HUES6 (cell line): Measurements from ENCODE around the gene XYLT1.

Source experiments
- H3K27ac ChIP-seq: 2 replicates; pipeline ENCODE4 v1.7.0; 2013; ENCODE audit warnings: low read depth, mild to moderate bottlenecking, low read length, inconsistent platforms
- H3K27me3 ChIP-seq: 2 replicates; pipeline ENCODE4 v1.6.1; 2013; ENCODE audit warnings: low read length; ENCODE audit not compliant: control insufficient read depth, insufficient read depth
- H3K36me3 ChIP-seq: 2 replicates; pipeline ENCODE4 v1.6.1; 2013; ENCODE audit warnings: low read length; ENCODE audit not compliant: control insufficient read depth, insufficient read depth
- H3K4me1 ChIP-seq: 2 replicates; pipeline ENCODE4 v1.6.1; 2013; ENCODE audit warnings: low read length; ENCODE audit not compliant: control insufficient read depth, insufficient read depth
- H3K4me3 ChIP-seq: 2 replicates; pipeline ENCODE4 v1.5.1; 2013; ENCODE audit warnings: low read depth, low read length
- H3K9ac ChIP-seq: one replicate; pipeline ENCODE4 v1.6.1; 2013; ENCODE audit warnings: mild to moderate bottlenecking, low read length
- H3K9me3 ChIP-seq: 2 replicates; pipeline ENCODE4 v1.6.1; 2013; ENCODE audit warnings: low read depth, low read length; ENCODE audit not compliant: control insufficient read depth, insufficient read depth

XYLT1 gene

DNA sequence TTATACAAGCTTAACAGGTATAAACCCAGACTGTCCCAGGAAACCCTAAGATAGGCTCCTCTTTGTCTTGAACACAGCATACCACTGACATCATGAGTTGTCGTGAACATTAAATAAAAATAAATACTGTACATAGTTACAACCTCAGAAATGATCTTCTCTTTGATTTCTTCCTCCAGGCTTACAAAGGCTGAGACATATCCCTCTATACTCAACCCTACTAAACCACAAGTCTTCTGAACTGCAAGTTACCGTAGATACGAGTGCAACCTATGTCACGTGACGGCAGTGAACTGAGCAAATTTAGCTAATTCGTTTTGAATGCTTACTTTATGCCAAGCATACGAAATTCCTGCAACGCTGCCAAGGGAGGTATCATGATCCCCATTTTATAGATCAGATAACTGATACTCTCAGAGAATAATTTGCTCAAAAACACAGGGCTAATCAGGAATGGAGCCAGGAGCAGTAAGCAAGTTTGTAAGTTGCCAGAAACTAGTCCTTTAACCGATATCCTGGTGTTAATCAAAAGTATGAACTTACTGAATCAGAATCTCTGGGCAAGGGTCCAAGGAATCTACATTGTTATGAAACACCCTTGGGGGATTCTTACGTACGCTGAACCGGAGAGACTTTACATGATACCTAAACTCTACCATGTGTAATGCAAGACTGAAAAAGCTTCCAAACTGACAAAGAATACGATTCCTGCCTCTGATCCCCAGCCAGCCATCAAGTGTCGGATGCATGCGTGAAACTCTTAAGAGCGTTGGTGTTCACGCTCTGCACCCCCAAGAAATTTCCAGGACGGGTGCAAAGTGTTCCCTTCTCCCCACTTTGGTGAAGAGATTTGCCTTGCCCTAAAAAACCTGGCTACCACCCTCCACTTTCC lies 106.2 kb downstream of the XYLT1 start:
- Histone ChIP-seq H3K4me1 (peaks cover 16% of the 10 kb centered on the region), H3K36me3 (no peaks in the 10 kb centered on the region), H3K9me3 (no peaks in the 10 kb centered on the region), H3K9ac (no peak overlapping the region), H3K27me3 (no peaks in the 10 kb centered on the region), H3K4me3 (no peak overlapping the region), H3K27ac (no peak overlapping the region)

DNA sequence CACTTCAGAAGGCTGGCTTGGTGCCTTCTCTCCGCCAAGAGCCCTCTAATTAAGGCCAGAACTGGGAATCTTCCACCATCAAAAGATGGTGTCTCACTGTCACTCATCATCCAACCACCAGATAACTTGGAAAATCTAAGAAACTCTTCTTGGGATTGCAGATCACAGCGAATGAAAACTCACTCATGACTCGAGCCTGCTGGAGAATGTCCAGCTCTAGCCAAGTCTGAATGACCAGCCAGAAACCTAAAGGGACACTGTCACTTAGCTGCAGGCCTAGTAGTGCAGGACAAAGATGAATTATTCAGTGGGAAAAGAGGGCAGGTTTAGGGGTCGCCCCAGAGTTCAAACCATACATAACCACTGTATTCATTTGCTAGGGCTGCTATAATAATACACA lies 107.8 kb downstream of the XYLT1 start:
- Histone ChIP-seq H3K9me3 (no peaks in the 10 kb centered on the region), H3K9ac (no peak overlapping the region), H3K4me3 (no peak overlapping the region), H3K27ac (no peak overlapping the region), H3K4me1 (peaks cover 14% of the 10 kb centered on the region), H3K27me3 (no peaks in the 10 kb centered on the region), H3K36me3 (no peaks in the 10 kb centered on the region)

DNA sequence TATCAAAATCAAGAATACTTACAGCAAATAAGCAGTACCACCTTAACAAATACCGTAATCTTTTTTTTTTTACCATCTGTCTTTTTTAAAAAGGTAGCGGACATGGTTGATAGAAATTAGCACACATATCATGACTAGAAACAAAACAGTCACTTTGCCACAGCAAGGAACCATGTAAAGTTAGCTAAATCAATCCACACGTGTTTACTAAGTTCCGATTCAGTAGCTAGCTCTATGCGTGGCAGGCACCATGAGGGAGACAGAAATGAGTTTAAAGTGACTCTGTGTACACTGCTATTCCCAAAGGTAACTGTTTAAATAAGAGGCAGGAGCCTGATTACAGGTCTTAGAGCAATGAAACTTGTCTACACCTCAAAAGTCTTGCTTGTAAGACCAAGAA lies 108.6 kb downstream of the XYLT1 start:
- Histone ChIP-seq H3K4me1 (peaks cover 11% of the 10 kb centered on the region), H3K27ac (no peak overlapping the region), H3K4me3 (no peak overlapping the region), H3K9ac (no peak overlapping the region), H3K27me3 (no peaks in the 10 kb centered on the region), H3K9me3 (no peaks in the 10 kb centered on the region), H3K36me3 (no peaks in the 10 kb centered on the region)

DNA sequence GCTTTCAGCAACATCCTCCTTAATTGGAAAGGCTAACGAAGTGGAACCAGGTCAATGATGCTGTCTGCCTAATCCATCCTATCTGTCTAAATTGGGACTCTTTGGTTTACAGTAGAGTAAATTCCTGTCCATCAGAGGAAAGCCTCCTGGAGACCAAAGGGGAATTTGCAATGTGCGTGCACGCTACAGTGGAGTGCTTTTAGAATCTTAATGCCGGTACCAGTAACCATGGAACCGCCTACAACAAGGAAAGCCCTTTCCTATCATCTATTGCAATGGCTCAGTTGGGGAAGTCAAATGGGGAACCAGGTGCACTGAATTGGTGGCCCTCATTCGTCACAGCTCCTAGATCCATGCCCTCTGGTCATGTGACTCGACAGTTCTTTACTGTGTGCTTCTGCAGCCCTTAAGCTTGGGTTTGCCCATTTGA lies 110.1 kb downstream of the XYLT1 start:
- Histone ChIP-seq H3K9me3 (no peaks in the 10 kb centered on the region), H3K4me1 (peaks cover 8% of the 10 kb centered on the region), H3K27me3 (no peaks in the 10 kb centered on the region), H3K27ac (no peak overlapping the region), H3K4me3 (no peak overlapping the region), H3K9ac (no peak overlapping the region), H3K36me3 (no peaks in the 10 kb centered on the region)

DNA sequence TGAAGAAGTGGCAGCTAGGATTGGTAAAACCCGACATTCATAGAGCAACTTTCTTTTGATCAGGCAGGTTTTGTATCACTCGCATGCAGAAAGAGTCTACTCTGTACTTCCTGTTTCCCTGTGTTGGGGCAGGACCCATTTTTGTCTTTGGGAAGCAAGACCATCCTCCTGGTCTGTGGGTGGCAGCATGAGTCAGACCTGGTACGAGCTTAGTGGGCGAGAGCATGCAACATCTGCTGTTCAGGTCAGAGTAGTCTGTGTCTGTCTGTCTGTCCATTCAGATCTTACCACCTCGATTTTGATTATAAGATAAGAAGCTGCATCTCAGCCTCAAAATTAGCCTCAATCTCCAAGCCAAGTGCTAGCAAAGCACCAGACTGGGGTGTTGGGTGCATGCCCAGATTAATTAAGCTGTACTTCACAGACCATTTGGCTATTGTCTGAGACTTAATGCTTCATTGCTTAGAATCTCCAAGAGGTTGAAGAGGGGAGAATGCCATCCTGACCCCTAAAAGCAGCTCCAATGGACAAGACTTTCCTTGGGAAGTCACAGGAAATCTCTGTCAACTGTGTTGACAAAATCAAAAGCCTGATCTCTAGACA lies 110.9 kb downstream of the XYLT1 start:
- no peaks in the 10 kb centered on the region for H3K9me3 ChIP-seq
- H3K4me3 ChIP-seq, result no peak overlapping the region
- no peak overlapping the region for H3K27ac ChIP-seq
- no peaks in the 10 kb centered on the region for H3K27me3 ChIP-seq
- no peaks in the 10 kb centered on the region for H3K36me3 ChIP-seq
- H3K9ac ChIP-seq, result no peak overlapping the region
- H3K4me1 ChIP-seq, result peaks cover 8% of the 10 kb centered on the region

DNA sequence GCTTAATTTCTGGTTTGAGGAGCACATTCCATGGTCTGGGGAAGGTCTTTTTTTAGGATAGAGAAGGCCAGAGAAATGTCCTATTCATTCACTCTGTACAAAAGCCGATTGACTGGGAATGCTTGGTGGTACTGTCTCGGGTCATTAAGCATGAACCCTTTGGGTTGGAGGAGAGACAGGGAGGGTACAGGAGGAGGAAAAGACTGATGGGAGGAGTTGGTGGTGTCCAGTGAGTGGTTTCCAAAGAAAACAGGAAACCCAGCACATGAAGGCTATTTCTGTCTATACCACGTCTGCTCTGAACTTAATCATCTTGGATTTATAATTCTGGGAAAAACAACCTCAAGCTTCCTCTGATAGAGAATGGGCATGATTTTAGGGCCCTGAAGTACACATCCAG lies 111.9 kb downstream of the XYLT1 start:
- Histone ChIP-seq H3K27me3 (no peaks in the 10 kb centered on the region), H3K4me3 (no peak overlapping the region), H3K36me3 (no peaks in the 10 kb centered on the region), H3K27ac (no peak overlapping the region), H3K9ac (no peak overlapping the region), H3K4me1 (peaks cover 8% of the 10 kb centered on the region), H3K9me3 (no peaks in the 10 kb centered on the region)

DNA sequence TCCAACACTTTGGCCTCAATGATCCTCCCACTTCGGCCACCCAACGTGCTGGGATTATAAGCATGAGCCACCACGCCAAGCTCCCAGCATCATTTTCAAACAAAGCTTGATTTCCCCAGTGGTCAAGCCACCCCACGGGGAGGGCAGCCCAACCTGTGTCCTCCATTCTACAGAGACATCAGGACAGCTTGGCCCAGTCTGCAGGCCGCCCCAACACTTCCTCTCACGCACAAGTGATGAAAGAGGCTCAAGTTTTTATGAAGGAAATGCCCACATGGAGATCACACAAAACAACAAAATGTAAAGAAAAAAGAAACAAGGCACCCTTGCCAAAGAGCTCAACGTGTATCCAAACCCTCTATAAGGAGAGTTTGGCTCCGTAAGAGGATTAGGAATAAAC lies 112.4 kb downstream of the XYLT1 start:
- Histone ChIP-seq H3K9ac (no peak overlapping the region), H3K27me3 (no peaks in the 10 kb centered on the region), H3K4me1 (peaks cover 8% of the 10 kb centered on the region), H3K27ac (no peak overlapping the region), H3K36me3 (no peaks in the 10 kb centered on the region), H3K4me3 (no peak overlapping the region), H3K9me3 (no peaks in the 10 kb centered on the region)

DNA sequence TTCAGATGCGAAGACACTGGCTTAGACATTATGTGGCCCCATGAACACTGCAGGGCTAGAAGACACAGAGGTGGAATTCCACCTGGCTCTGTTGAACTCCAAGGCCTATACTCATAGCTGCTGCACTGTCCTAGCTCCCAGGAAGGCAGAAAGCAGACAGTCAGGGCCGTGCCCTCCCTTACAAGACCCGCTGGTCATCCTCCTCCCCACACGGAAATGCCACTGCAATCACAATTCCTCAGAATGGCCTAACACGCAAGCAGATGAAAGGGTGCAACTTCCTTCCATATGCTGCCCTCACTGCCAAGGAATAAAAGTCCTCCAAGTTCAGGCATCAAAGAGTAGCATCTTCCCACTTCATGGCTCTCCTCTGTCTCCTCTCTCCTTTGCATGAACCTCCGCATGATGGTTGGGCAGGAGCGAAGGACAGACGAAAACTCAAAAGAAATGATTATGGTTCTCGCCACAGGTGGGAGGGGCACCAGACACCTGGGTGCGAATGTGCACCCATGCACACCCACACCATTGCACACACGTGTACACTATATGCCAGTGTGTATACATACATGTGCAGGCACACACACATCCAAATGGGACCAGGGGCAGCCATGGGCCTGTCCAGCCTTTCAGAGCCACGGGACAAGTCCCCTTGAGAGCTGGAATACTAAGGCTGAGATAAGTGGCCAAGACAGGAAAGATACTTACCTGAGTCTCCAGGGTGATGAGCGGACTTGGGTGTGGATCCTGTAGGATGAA lies 113.3 kb downstream of the XYLT1 start:
- H3K36me3 ChIP-seq, result no peaks in the 10 kb centered on the region
- H3K27me3 ChIP-seq, result no peaks in the 10 kb centered on the region
- no peak overlapping the region for H3K9ac ChIP-seq
- peaks cover 8% of the 10 kb centered on the region for H3K4me1 ChIP-seq
- H3K9me3 ChIP-seq, result no peaks in the 10 kb centered on the region
- H3K27ac ChIP-seq, result no peak overlapping the region
- no peak overlapping the region for H3K4me3 ChIP-seq

DNA sequence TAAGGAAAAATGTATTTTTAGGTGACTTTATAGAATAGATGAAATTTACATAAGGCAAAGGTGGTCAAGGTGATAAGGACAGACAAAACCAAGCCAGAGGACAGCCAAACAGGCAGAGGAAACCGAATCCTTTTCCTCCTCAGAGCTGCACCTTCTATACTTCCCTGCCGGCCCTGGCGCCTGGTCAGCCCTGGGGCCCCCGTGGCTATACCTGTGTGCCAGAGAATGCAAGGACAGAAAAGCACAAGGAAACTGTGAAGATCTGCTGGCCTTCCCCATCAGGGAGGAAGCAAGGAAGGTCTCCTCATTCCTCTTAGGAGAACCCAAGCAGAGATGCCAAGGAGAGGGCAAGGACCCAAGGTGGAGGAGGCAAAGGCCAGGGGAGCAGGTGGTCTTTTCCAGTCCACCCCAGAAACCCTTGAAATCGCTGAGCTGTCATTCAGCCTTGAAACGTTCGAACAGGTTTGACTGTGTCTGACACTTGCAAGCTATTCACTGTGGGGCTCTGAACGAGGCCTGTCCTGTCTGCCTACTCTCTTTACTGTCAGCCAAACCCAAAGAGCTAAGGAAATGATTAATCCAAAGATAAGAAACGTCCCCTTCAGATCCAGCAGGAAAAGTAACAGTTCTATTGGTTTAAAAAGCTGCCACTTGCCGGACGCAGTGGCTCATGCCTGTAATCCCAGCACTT lies 114.4 kb downstream of the XYLT1 start:
- no peak overlapping the region for H3K4me3 ChIP-seq
- H3K27me3 ChIP-seq, result no peaks in the 10 kb centered on the region
- no peaks in the 10 kb centered on the region for H3K9me3 ChIP-seq
- H3K9ac ChIP-seq, result no peak overlapping the region
- H3K36me3 ChIP-seq, result no peaks in the 10 kb centered on the region
- peaks cover 8% of the 10 kb centered on the region for H3K4me1 ChIP-seq
- H3K27ac ChIP-seq, result no peak overlapping the region

DNA sequence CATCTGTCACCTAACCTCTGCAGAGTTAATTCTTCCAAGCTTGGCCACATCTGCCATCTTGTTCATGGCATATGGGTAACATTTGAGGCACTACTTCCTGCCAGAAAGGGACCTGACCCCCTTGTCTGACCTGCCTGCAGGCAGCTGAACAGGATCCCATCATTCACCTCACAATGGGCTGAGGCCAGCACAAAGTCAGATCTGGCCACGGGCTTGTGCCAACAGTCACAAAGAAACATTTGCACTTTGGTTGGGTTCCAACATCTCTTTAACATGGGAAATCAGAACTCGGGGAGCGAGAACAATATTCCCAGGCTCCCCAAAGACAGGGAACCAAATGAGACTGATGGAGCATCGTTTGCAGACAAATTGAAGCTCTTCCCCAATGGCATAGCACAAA lies 116.1 kb downstream of the XYLT1 start:
- Histone ChIP-seq H3K4me3 (no peak overlapping the region), H3K9ac (no peak overlapping the region), H3K27me3 (no peaks in the 10 kb centered on the region), H3K9me3 (no peaks in the 10 kb centered on the region), H3K36me3 (no peaks in the 10 kb centered on the region), H3K27ac (no peak overlapping the region), H3K4me1 (peaks cover 6% of the 10 kb centered on the region)
